Measurements from ENCODE around the gene ZFHX3. TPM values are rescaled to one million over a fixed set of nuclear protein-coding genes. Genes with fewer than 3 reads are reported as not detected.

ZFHX3 gene
- total and polyA plus RNA-seq, 2 of the 8 experiments (the other 6 are each of a cell fraction or from before 2014, with no cell fraction given), result 0.08 to 0.99 TPM

DNA sequence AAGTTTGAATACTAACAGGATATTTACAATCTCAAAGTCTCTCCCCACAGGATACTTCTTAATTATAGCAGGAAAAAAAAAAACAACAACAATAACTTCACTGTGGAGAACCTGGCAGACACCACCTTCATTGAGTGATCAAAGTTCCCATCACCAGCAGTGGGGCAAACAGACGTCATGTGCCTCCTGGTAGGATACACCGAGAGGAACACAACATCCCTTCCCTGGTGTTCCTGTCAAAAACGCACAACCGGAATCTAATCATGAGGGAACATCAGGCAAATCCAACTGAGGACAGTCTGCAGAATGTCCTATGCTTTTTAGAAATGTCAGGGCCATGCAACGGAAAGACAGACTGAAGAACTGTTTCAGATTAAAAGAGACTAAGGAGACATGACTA is 80.0 kb downstream of the ZFHX3 start:
- POLR2A ChIA-PET (ENCODE audit: partially characterized antibody), result no interaction called here
- Histone ChIP-seq H3K4me2 (ENCODE audit: insufficient read depth in 1 of 2, low read depth in 2 of 2, low read length in 2 of 2) (no peak overlapping the region), H2BK15ac (ENCODE audit: low read length) (no peak overlapping the region), H3K9me3 (ENCODE audit: insufficient read depth in 2 of 2, low read depth in 1 of 2, low read length in 1 of 2) (no peaks in the 10 kb centered on the region), H2BK12ac (ENCODE audit: low read depth, low read length) (no peak overlapping the region), H3K4ac (replicated peaks; ENCODE audit: insufficient read length, low read depth, low read length) (no peak overlapping the region), H3K14ac (ENCODE audit: insufficient read length) (no peak overlapping the region), H4K91ac (replicated peaks; ENCODE audit: insufficient read length, low read length) (no peak overlapping the region), H3K18ac (ENCODE audit: extremely low read depth, low read length) (no peak overlapping the region), H3K27me3 (replicated peaks in 1 of 4; ENCODE audit: control insufficient read depth in 3 of 4, extremely low read depth in 1 of 4, insufficient read depth in 3 of 4, low read length in 3 of 4) (no peaks in the 10 kb centered on the region), H3K9ac (replicated peaks in 1 of 4; ENCODE audit: extremely low read depth in 1 of 4, low read depth in 3 of 4, low read length in 3 of 4) (no peak overlapping the region), H4K5ac (ENCODE audit: insufficient read length, low read depth, low read length) (no peak overlapping the region), H3K23me2 (ENCODE audit: low read depth, low read length) (no peaks in the 10 kb centered on the region), H3K36me3 (ENCODE audit: control insufficient read depth in 2 of 4, insufficient read depth in 4 of 4, low read length in 3 of 4) (no peaks in the 10 kb centered on the region), H2BK20ac (ENCODE audit: low read length) (no peak overlapping the region), H2AK5ac (ENCODE audit: low read depth, low read length) (no peak overlapping the region), H3K23ac (ENCODE audit: insufficient read length) (no peak overlapping the region), H3K4me3 (ENCODE audit: extremely low read depth in 1 of 4, insufficient read depth in 2 of 4, low read depth in 3 of 4, low read length in 4 of 4) (no peak overlapping the region), H2AFZ (ENCODE audit: low read length) (no peak overlapping the region), H4K8ac (ENCODE audit: extremely low read depth, insufficient read depth, low read length) (no peak overlapping the region), H4K20me1 (replicated peaks in 1 of 2; ENCODE audit: control insufficient read depth in 1 of 2, insufficient read depth in 2 of 2, low read length in 2 of 2) (no peaks in the 10 kb centered on the region), H3K79me1 (ENCODE audit: low read depth, low read length) (no peaks in the 10 kb centered on the region), H3K79me2 (ENCODE audit: control insufficient read depth in 1 of 2, insufficient read depth in 2 of 2, low read length in 2 of 2) (no peaks in the 10 kb centered on the region), H2BK120ac (replicated peaks; ENCODE audit: low read depth, low read length) (no peak overlapping the region), H3K56ac (replicated peaks; ENCODE audit: insufficient read length, low read depth, low read length) (no peak overlapping the region), H3K27ac (ENCODE audit: low read depth, low read length) (no peak overlapping the region), H2BK5ac (ENCODE audit: low read depth, low read length) (no peak overlapping the region), H3K4me1 (replicated peaks in 1 of 4; ENCODE audit: control insufficient read depth in 3 of 4, insufficient read depth in 4 of 4, low read length in 3 of 4) (no peaks in the 10 kb centered on the region)
- CTCF ChIA-PET (ENCODE audit: partially characterized antibody), result interaction anchor here (1.1 kb wide), 1 partner anchor 16 kb away, joined by 3 read pairs; no protein-coding TSS in a partner anchor
- FAIRE-seq, result no peak
- WGBS, 2 experiments (ENCODE audit: extremely low coverage in 1 of 2, insufficient coverage in 1 of 2, insufficient read length in 1 of 2, insufficient replicate concordance in 2 of 2, low coverage in 1 of 2, low lambda C conversion rate in 2 of 2, missing lambda C conversion rate in 1 of 2), result 87% methylated on average over 5 of the region's 5 CpGs; no CpG with 5 or more reads in 1 of the 2 experiments
- no peak for DNase-seq (ENCODE audit: low read depth in 1 of 2, low spot score in 2 of 2)
- TF ChIP-seq FOSL1 (IDR thresholded peaks at IDR 0.05; ENCODE audit: insufficient read depth, low read depth, low read length), result no peak
- no peak for TF ChIP-seq EGR1 (IDR thresholded peaks at IDR 0.05; ENCODE audit: borderline replicate concordance, low read depth, low read length)
- no peak for TF ChIP-seq BACH1 (IDR thresholded peaks at IDR 0.05; ENCODE audit: low read length)
- no peak for TF ChIP-seq POU5F1 (IDR thresholded peaks at IDR 0.05; ENCODE audit: low read depth, low read length)
- no peak for TF ChIP-seq CBX5 (IDR thresholded peaks at IDR 0.05; ENCODE audit: low read depth, low read length)
- no peak for TF ChIP-seq ASH2L (IDR thresholded peaks at IDR 0.05; ENCODE audit: low read length)
- TF ChIP-seq SIX5 (IDR thresholded peaks at IDR 0.05; ENCODE audit: low read depth, low read length), result no peak
- TF ChIP-seq RAD21 (IDR thresholded peaks at IDR 0.05 in 1 of 2, conservative IDR thresholded peaks at IDR 0.05 in 1 of 2; ENCODE audit: low read depth in 2 of 2, low read length in 2 of 2), result no peak
- no peak for TF ChIP-seq SUZ12 (IDR thresholded peaks at IDR 0.05; ENCODE audit: low read length)
- TF ChIP-seq PHF8 (conservative IDR thresholded peaks at IDR 0.05; ENCODE audit: low read depth, low read length), result no peak
- TF ChIP-seq CTCF (IDR thresholded peaks at IDR 0.05; ENCODE audit: control extremely low read depth in 1 of 3, insufficient read depth in 1 of 3, low read depth in 1 of 3, low read length in 3 of 3), result no peak
